T-helper 1 cell treated with Interleukin-12 subunit alpha and Interleukin-12 subunit beta and Interleukin-4 antibody, amounts not matched to agents 30 μg/mL and 1 μg/mL, for 36 hours (primary cell): ENCODE results near the gene EGR4.

Experiments
- H3K27ac Mint-ChIP-seq: one replicate; pipeline ENCODE4 v1.8.0; 2021; ENCODE audit warnings: mild to moderate bottlenecking, mixed read lengths
- H3K27me3 Mint-ChIP-seq: one replicate; pipeline ENCODE4 v1.8.0; 2021; ENCODE audit warnings: low read depth, mixed read lengths
- H3K36me3 Mint-ChIP-seq: one replicate; pipeline ENCODE4 v1.8.0; 2021; ENCODE audit warnings: low read depth, mixed read lengths
- H3K4me1 Mint-ChIP-seq: one replicate; pipeline ENCODE4 v1.8.0; 2021; ENCODE audit warnings: low read depth, mixed read lengths
- H3K4me3 Mint-ChIP-seq: one replicate; pipeline ENCODE4 v1.8.0; 2021; ENCODE audit warnings: mild to moderate bottlenecking, moderate library complexity, mixed read lengths
- H3K9me3 Mint-ChIP-seq: one replicate; pipeline ENCODE4 v1.8.0; 2021; ENCODE audit warnings: mixed read lengths

EGR4 gene

GRCh38 chr2:73282924-73283544 lies 10.3 kb downstream of the EGR4 start:
- peak overlapping the region; percentile 78 for H3K4me3 Mint-ChIP-seq
- H3K27ac Mint-ChIP-seq = peak overlapping the region; percentile 3
- H3K36me3 Mint-ChIP-seq = no peaks in the 10 kb centered on the region
- peaks cover 9% of the 10 kb centered on the region for H3K4me1 Mint-ChIP-seq
- no peaks in the 10 kb centered on the region for H3K9me3 Mint-ChIP-seq
- peaks cover 12% of the 10 kb centered on the region for H3K27me3 Mint-ChIP-seq

DNA sequence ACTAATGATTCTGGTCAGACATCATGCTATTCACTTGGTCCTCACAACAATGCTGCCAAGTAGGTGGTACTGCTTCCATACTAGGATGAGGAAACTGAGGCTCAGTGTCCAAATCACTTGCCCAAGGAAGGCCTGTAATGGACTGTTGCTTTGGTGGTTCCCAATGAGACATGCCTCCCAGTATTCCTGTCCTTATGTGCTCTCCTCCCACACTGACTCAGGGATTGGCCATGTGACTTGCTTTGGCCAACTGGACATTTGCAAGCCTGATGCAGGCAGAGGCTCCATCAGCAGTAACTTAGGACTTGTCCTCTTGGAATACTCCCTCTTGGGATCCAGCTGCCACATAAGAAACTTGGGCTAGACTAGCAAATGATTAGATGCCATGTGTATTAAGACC lies 12.1 kb downstream of the EGR4 start:
- H3K9me3 Mint-ChIP-seq = no peaks in the 10 kb centered on the region
- H3K4me3 Mint-ChIP-seq = no peak overlapping the region
- no peaks in the 10 kb centered on the region for H3K36me3 Mint-ChIP-seq
- H3K27ac Mint-ChIP-seq = no peak overlapping the region
- peaks cover 7% of the 10 kb centered on the region for H3K27me3 Mint-ChIP-seq
- H3K4me1 Mint-ChIP-seq = peaks cover 9% of the 10 kb centered on the region

DNA sequence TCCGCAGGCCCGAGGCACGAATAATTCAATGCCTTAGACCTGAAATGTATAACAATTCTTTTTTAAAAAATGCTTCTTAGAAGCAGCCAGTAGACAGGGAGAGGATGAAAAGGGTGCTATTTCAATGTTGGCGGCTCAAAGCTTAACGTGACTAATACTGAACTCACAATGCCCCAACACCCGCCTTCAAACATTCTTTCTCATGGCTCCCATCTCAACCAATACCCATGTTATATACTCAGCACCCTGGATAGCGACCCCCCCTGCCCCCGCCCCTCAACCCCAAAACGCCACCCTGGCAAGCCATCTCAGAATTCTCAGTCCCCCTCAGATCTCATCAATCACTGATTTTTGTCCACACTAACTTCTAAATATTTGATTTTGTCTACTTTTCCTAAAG lies 13.5 kb downstream of the EGR4 start:
- no peaks in the 10 kb centered on the region for H3K9me3 Mint-ChIP-seq
- H3K4me3 Mint-ChIP-seq = no peak overlapping the region
- peaks cover 5% of the 10 kb centered on the region for H3K4me1 Mint-ChIP-seq
- H3K27ac Mint-ChIP-seq = no peak overlapping the region
- H3K27me3 Mint-ChIP-seq = no peaks in the 10 kb centered on the region
- no peaks in the 10 kb centered on the region for H3K36me3 Mint-ChIP-seq

- no peaks in the 10 kb centered on the region for H3K27me3 Mint-ChIP-seq
- no peak overlapping the region for H3K4me3 Mint-ChIP-seq
- H3K4me1 Mint-ChIP-seq = peaks cover 15% of the 10 kb centered on the region
- no peaks in the 10 kb centered on the region for H3K9me3 Mint-ChIP-seq
- H3K27ac Mint-ChIP-seq = no peak overlapping the region
- H3K36me3 Mint-ChIP-seq = peaks cover 3% of the 10 kb centered on the region
Measured at GRCh38 chr2:73272270-73272669, 21.1 kb downstream of the EGR4 start.

GRCh38 chr2:73269686-73270465 lies 23.5 kb downstream of the EGR4 start:
- H3K4me3 Mint-ChIP-seq = peak overlapping the region; percentile 70

DNA sequence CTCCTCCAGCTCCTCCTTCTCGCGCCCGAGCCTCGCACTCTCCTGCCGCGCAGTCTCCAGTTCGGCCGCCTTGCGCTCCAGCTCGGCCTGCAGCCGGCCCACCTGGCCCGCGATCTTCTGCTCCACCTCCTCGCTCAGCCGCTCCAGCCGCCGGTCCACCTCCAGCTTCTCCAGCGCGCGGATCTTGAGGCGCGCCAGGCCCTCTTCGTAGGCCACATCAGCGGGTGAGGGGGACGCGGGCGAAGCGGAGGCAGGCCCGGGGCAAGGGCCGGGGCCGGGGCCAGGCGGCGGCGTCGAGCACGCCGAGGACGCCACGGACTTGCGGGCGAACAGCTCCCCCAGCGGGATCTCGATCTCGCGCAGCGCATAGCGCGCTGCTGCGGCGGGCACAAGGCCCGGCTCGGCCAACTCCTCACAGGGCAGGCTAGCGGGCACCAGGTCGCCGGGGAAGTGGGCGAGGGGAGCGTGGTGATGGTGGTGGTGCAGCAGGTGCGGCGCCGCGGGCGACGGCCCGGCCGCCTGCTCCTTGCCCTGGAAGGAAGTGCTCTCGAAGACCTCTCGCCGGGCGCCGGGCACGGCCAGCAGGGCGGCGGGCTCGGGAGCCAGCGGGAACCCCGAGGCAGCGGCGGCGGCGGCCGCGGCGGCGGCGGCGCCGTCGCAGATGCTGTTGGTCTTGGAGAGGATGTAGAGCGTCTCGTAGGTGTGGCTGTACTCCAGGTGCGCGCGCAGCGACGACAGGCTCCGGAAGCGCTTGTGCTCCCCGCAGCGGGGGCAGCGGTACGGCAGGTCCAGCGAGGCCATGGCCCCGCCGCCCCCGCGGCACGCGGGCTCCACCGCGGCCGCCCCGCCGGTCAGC lies 24.3 kb downstream of the EGR4 start:
- peaks cover 18% of the 10 kb centered on the region for H3K4me1 Mint-ChIP-seq
- H3K27me3 Mint-ChIP-seq = no peaks in the 10 kb centered on the region
- H3K36me3 Mint-ChIP-seq = peaks cover 6% of the 10 kb centered on the region
- no peaks in the 10 kb centered on the region for H3K9me3 Mint-ChIP-seq
- no peak overlapping the region for H3K27ac Mint-ChIP-seq
- no peak overlapping the region for H3K4me3 Mint-ChIP-seq

More at GRCh38 chr2:73269686-73270465, 23.5 kb downstream of the EGR4 start:
- Mint-ChIP-seq H3K27ac (peak overlapping the region; percentile 58), H3K4me1 (peaks cover 18% of the 10 kb centered on the region), H3K9me3 (no peaks in the 10 kb centered on the region), H3K36me3 (peaks cover 6% of the 10 kb centered on the region), H3K27me3 (no peaks in the 10 kb centered on the region)

DNA sequence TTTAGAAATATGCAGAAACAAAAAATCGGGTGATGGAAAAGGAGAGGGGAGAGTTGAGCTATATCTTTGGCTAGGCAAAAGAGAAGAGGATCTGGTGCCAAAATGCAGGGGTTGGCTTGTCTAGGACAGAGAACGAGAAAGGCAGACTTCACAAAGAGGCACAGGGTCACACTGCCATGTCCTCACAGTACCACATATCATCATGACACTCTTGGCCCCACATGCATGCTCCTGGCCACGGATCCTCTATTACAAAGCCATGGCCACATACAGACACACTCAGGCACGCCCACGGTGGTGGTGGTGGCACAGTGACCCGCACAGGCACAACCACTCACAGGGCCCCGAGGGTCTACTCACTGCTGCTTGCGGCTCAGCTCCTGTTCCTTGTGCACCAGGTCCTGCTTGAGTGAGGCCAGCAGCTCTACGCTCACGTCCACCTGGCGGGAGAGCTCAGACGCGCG lies 24.9 kb downstream of the EGR4 start:
- Mint-ChIP-seq H3K4me1 (peaks cover 18% of the 10 kb centered on the region), H3K4me3 (peak overlapping the region; percentile 58), H3K36me3 (peaks cover 6% of the 10 kb centered on the region), H3K27ac (peak overlapping the region; percentile 4), H3K27me3 (no peaks in the 10 kb centered on the region), H3K9me3 (no peaks in the 10 kb centered on the region)

DNA sequence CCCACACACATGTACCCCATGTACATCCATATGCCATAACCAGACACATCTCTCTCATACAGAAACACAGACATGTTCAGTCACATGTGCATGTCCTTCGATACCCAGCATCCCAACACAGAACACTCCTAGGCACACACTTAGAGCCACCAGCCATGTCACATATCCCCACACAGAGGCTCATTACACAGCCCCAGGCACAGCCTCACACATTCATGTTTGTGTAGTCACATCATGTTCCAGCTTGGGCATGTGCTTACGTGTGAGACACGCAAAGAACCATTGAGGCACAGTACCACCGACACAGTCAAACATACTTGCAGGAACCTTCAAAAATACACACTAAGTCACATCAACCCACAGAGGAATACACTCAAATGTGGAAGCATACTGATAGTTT lies 26.3 kb downstream of the EGR4 start:
- Mint-ChIP-seq H3K27me3 (no peaks in the 10 kb centered on the region), H3K4me3 (peak overlapping the region; percentile 2), H3K27ac (no peak overlapping the region), H3K36me3 (peaks cover 6% of the 10 kb centered on the region), H3K9me3 (no peaks in the 10 kb centered on the region), H3K4me1 (peaks cover 18% of the 10 kb centered on the region)

GRCh38 chr2:73266061-73266901 lies 27.1 kb downstream of the EGR4 start:
- Mint-ChIP-seq H3K4me1 (peaks cover 18% of the 10 kb centered on the region), H3K36me3 (peaks cover 6% of the 10 kb centered on the region), H3K27me3 (no peaks in the 10 kb centered on the region), H3K27ac (no peak overlapping the region), H3K9me3 (no peaks in the 10 kb centered on the region), H3K4me3 (no peak overlapping the region)

- Mint-ChIP-seq H3K27me3 (no peaks in the 10 kb centered on the region), H3K4me3 (no peak overlapping the region), H3K4me1 (peaks cover 14% of the 10 kb centered on the region), H3K9me3 (no peaks in the 10 kb centered on the region), H3K36me3 (peaks cover 6% of the 10 kb centered on the region), H3K27ac (no peak overlapping the region)
Measured at GRCh38 chr2:73265298-73266060, 27.9 kb downstream of the EGR4 start.

- no peaks in the 10 kb centered on the region for H3K9me3 Mint-ChIP-seq
- peaks cover 6% of the 10 kb centered on the region for H3K36me3 Mint-ChIP-seq
- no peaks in the 10 kb centered on the region for H3K27me3 Mint-ChIP-seq
- peaks cover 11% of the 10 kb centered on the region for H3K4me1 Mint-ChIP-seq
- H3K27ac Mint-ChIP-seq = no peak overlapping the region
- H3K4me3 Mint-ChIP-seq = no peak overlapping the region
Measured at GRCh38 chr2:73264783-73265182, 28.6 kb downstream of the EGR4 start.

GRCh38 chr2:73264332-73264606 lies 29.1 kb downstream of the EGR4 start:
- H3K27me3 Mint-ChIP-seq = no peaks in the 10 kb centered on the region
- peaks cover 6% of the 10 kb centered on the region for H3K36me3 Mint-ChIP-seq
- H3K9me3 Mint-ChIP-seq = no peaks in the 10 kb centered on the region
- peaks cover 9% of the 10 kb centered on the region for H3K4me1 Mint-ChIP-seq
- no peak overlapping the region for H3K4me3 Mint-ChIP-seq
- H3K27ac Mint-ChIP-seq = no peak overlapping the region

DNA sequence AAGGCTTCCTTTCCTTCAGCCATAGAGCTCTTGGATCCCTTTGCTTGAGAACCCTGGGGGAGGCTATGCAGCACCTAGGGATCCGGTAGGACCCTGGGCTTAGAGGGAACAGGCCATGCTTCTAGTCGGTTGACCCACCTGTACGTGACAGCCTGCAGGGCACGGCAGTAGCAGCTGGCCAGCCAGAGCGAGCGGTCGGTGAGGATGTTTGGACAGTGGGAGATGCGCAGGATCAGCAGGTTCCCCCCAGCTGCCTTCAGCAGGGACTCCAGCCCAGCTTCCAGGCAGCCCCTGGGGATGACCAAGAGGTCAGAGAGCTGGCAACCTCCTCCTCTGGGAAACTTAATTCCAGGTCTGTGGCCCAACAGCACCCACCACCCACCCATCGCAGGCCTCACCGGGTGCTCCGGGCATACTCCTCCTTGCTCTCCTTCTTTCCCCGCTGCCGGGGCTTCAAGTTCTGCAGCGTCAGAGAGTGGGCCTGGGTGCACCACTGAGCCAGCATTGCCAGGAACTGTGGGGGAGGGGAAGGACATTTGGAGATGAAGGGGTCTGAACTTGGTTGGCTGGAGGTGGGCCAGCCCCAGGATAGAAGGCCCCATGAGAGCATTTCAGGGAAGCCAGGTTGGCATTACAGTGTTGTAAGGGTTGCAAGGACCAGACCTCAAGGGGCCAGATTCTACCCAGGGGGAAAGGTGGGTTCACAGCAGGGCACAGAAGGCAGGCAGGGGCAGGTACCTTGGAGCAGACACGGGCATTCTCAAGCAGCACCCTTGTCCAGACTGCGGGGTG lies 29.6 kb downstream of the EGR4 start:
- H3K27ac Mint-ChIP-seq = no peak overlapping the region
- H3K4me3 Mint-ChIP-seq = no peak overlapping the region
- H3K36me3 Mint-ChIP-seq = peaks cover 6% of the 10 kb centered on the region
- no peaks in the 10 kb centered on the region for H3K9me3 Mint-ChIP-seq
- H3K4me1 Mint-ChIP-seq = peaks cover 9% of the 10 kb centered on the region
- no peaks in the 10 kb centered on the region for H3K27me3 Mint-ChIP-seq
